ENCODE results near the gene ZNF814. TPM values are rescaled to one million over a fixed set of nuclear protein-coding genes. Genes with fewer than 3 reads are reported as not detected.
"Not testable (repeated sequence)": the region's sequence is repeated elsewhere in the genome, so short reads cannot be mapped to it uniquely, and the experiment has no call there.

Gene ZNF814
- total and polyA plus RNA-seq, 4 donors: 1.1 to 15.1 (median 8.6) TPM

- H3K27me3 ChIP-seq (ENCODE audit: control insufficient read depth in 1 of 2, insufficient read depth in 2 of 2, low read length in 1 of 2); H3K27ac ChIP-seq (ENCODE audit: low read depth in 1 of 2, low read length in 2 of 2); ATAC-seq (ENCODE audit: low FRiP score); DNase-seq; H3K4me1 ChIP-seq (ENCODE audit: control insufficient read depth in 1 of 2, insufficient read depth in 2 of 2, low read length in 2 of 2); H3K4me3 ChIP-seq (ENCODE audit: low read length in 2 of 2); H3K36me3 ChIP-seq (ENCODE audit: control insufficient read depth in 1 of 2, insufficient read depth in 2 of 2, low read length in 1 of 2); H3K9me3 ChIP-seq (ENCODE audit: control insufficient read depth, low read length); intact Hi-C loops (cut with DNase I): not testable (repeated sequence)
- 76 to 86% methylated on average over 1 to 2 of the region's 2 CpGs for WGBS, 2 donors
Observed at GRCh38 chr19:57823155-57823554, 65.7 kb downstream of the ZNF814 start.

- H3K9me3 ChIP-seq (ENCODE audit: control insufficient read depth, low read length); ATAC-seq (ENCODE audit: low FRiP score); H3K27me3 ChIP-seq (ENCODE audit: control insufficient read depth in 1 of 2, insufficient read depth in 2 of 2, low read length in 1 of 2); H3K27ac ChIP-seq (ENCODE audit: low read depth in 1 of 2, low read length in 2 of 2); H3K36me3 ChIP-seq (ENCODE audit: control insufficient read depth in 1 of 2, insufficient read depth in 2 of 2, low read length in 1 of 2); H3K4me1 ChIP-seq (ENCODE audit: control insufficient read depth in 1 of 2, insufficient read depth in 2 of 2, low read length in 2 of 2); DNase-seq; intact Hi-C loops (cut with DNase I); H3K4me3 ChIP-seq (ENCODE audit: low read length in 2 of 2): not testable (repeated sequence)
- 94 to 95% methylated on average over 2 to 3 of the region's 3 CpGs for WGBS, 2 donors
Observed at GRCh38 chr19:57821501-57821900, 67.3 kb downstream of the ZNF814 start.

GRCh38 chr19:57821095-57821494 is 67.7 kb downstream of the ZNF814 start:
- WGBS, 2 donors: 79 to 83% methylated on average over 2 to 3 of the region's 3 CpGs
- H3K27ac ChIP-seq (ENCODE audit: low read depth in 1 of 2, low read length in 2 of 2); H3K4me3 ChIP-seq (ENCODE audit: low read length in 2 of 2); DNase-seq; H3K4me1 ChIP-seq (ENCODE audit: control insufficient read depth in 1 of 2, insufficient read depth in 2 of 2, low read length in 2 of 2); intact Hi-C loops (cut with DNase I); ATAC-seq (ENCODE audit: low FRiP score); H3K27me3 ChIP-seq (ENCODE audit: control insufficient read depth in 1 of 2, insufficient read depth in 2 of 2, low read length in 1 of 2); H3K9me3 ChIP-seq (ENCODE audit: control insufficient read depth, low read length); H3K36me3 ChIP-seq (ENCODE audit: control insufficient read depth in 1 of 2, insufficient read depth in 2 of 2, low read length in 1 of 2): not testable (repeated sequence)

DNA sequence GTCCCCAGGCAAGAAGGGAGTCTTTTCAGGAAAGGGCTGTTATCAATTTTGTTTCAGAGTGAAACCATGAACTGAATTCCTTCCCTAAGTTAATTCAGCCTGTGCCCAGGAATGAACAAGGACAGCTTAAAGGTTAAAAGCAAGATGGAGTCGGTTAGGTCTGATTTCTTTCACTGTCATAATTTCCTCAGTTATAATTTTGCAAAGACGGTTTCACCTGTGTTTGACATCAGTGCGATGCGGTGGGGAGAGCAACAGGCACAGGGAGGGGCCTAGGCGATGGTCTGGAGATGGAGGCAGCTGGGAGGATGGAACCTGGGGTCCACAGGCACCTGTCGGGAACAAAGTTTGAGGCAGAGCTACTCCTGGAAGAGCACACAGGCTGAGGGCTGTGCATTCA is 68.2 kb downstream of the ZNF814 start:
- no peaks in the 10 kb centered on the region for H3K27me3 ChIP-seq (ENCODE audit: control insufficient read depth in 1 of 2, insufficient read depth in 2 of 2, low read length in 1 of 2)
- ATAC-seq (ENCODE audit: low FRiP score): no peak
- no peak overlapping the region for H3K27ac ChIP-seq (ENCODE audit: low read depth in 1 of 2, low read length in 2 of 2)
- intact Hi-C loops (cut with DNase I): no loop called here
- no peaks in the 10 kb centered on the region for H3K4me1 ChIP-seq (ENCODE audit: control insufficient read depth in 1 of 2, insufficient read depth in 2 of 2, low read length in 2 of 2)
- no peak overlapping the region for H3K4me3 ChIP-seq (ENCODE audit: low read length in 2 of 2)
- H3K36me3 ChIP-seq (ENCODE audit: control insufficient read depth in 1 of 2, insufficient read depth in 2 of 2, low read length in 1 of 2): no peaks in the 10 kb centered on the region
- no peak for DNase-seq
- whole genome bisulfite sequencing, 2 donors: 74 to 75% methylated on average over 6 of the region's 6 CpGs
- H3K9me3 ChIP-seq (ENCODE audit: control insufficient read depth, low read length): no peaks in the 10 kb centered on the region

- intact Hi-C loops (cut with DNase I): loop anchor here in 1 of 2 donors (10.0 kb wide), 1 partner anchor 645 kb away; no protein-coding TSS in a partner anchor
- WGBS, 2 donors: 0 to 1% methylated on average over 44 of the region's 44 CpGs
- ATAC-seq (ENCODE audit: low FRiP score) (peak; percentile 92), DNase-seq (peak; percentile 85 to 91)
- no peaks in the 10 kb centered on the region for H3K27me3 ChIP-seq (ENCODE audit: control insufficient read depth in 1 of 2, insufficient read depth in 2 of 2, low read length in 1 of 2)
- peak overlapping the region; percentile 16 to 61 for H3K27ac ChIP-seq (ENCODE audit: low read depth in 1 of 2, low read length in 2 of 2)
- no peaks in the 10 kb centered on the region for H3K4me1 ChIP-seq (ENCODE audit: control insufficient read depth in 1 of 2, insufficient read depth in 2 of 2, low read length in 2 of 2)
- peak overlapping the region; percentile 28 to 99 for H3K4me3 ChIP-seq (ENCODE audit: low read length in 2 of 2)
- H3K9me3 ChIP-seq (ENCODE audit: control insufficient read depth, low read length): no peaks in the 10 kb centered on the region
- H3K36me3 ChIP-seq (ENCODE audit: control insufficient read depth in 1 of 2, insufficient read depth in 2 of 2, low read length in 1 of 2): no peaks in the 10 kb centered on the region
Observed at GRCh38 chr19:57819475-57820148, 69.2 kb downstream of the ZNF814 start.

- Histone ChIP-seq H3K27ac (ENCODE audit: low read depth in 1 of 2, low read length in 2 of 2) (no peak overlapping the region), H3K4me3 (ENCODE audit: low read length in 2 of 2) (no peak overlapping the region), H3K36me3 (ENCODE audit: control insufficient read depth in 1 of 2, insufficient read depth in 2 of 2, low read length in 1 of 2) (no peaks in the 10 kb centered on the region), H3K27me3 (ENCODE audit: control insufficient read depth in 1 of 2, insufficient read depth in 2 of 2, low read length in 1 of 2) (no peaks in the 10 kb centered on the region), H3K9me3 (ENCODE audit: control insufficient read depth, low read length) (no peaks in the 10 kb centered on the region), H3K4me1 (ENCODE audit: control insufficient read depth in 1 of 2, insufficient read depth in 2 of 2, low read length in 2 of 2) (no peaks in the 10 kb centered on the region)
- intact Hi-C loops (cut with DNase I): loop anchor here in 1 of 2 donors (10.0 kb wide), 1 partner anchor 644 kb away; no protein-coding TSS in a partner anchor
- no peak for ATAC-seq (ENCODE audit: low FRiP score)
- 91 to 96% methylated on average over 7 of the region's 7 CpGs for WGBS, 2 donors
- DNase-seq: no peak
Observed at GRCh38 chr19:57818378-57818777, 70.5 kb downstream of the ZNF814 start.

DNA sequence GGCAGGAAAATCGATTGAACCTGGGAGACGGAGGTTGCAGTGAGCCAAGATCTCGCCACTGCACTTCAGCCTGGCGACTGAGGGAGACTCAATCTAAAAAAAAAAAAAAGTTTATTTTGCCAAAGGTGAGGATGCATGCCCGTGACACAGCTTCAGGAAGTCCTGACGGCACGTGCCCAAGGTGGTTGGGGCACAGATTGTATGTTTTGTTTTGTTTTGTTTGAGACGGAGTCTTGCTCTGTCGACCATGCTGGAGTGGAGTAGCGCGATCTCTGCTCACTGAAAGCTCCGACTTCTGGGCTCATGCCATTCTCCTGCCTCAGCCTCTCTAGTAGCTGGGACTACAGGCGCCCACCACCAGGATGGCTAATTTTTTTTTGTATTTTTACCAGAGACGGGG is 70.9 kb downstream of the ZNF814 start:
- Histone ChIP-seq H3K27me3 (ENCODE audit: control insufficient read depth in 1 of 2, insufficient read depth in 2 of 2, low read length in 1 of 2) (no peaks in the 10 kb centered on the region), H3K27ac (ENCODE audit: low read depth in 1 of 2, low read length in 2 of 2) (no peak overlapping the region), H3K4me1 (ENCODE audit: control insufficient read depth in 1 of 2, insufficient read depth in 2 of 2, low read length in 2 of 2) (no peaks in the 10 kb centered on the region), H3K9me3 (ENCODE audit: control insufficient read depth, low read length) (no peaks in the 10 kb centered on the region), H3K36me3 (ENCODE audit: control insufficient read depth in 1 of 2, insufficient read depth in 2 of 2, low read length in 1 of 2) (no peaks in the 10 kb centered on the region), H3K4me3 (ENCODE audit: low read length in 2 of 2) (no peak overlapping the region)
- WGBS, 2 donors: 94 to 95% methylated on average over 14 of the region's 14 CpGs
- no peak for ATAC-seq (ENCODE audit: low FRiP score)
- intact Hi-C loops (cut with DNase I): loop anchor here in 1 of 2 donors (10.0 kb wide), 1 partner anchor 643 kb away; no protein-coding TSS in a partner anchor
- DNase-seq: no peak

GRCh38 chr19:57816652-57817051 is 72.2 kb downstream of the ZNF814 start:
- DNase-seq: no peak
- Histone ChIP-seq H3K36me3 (ENCODE audit: control insufficient read depth in 1 of 2, insufficient read depth in 2 of 2, low read length in 1 of 2) (no peaks in the 10 kb centered on the region), H3K27ac (ENCODE audit: low read depth in 1 of 2, low read length in 2 of 2) (no peak overlapping the region), H3K27me3 (ENCODE audit: control insufficient read depth in 1 of 2, insufficient read depth in 2 of 2, low read length in 1 of 2) (no peaks in the 10 kb centered on the region), H3K9me3 (ENCODE audit: control insufficient read depth, low read length) (no peaks in the 10 kb centered on the region), H3K4me3 (ENCODE audit: low read length in 2 of 2) (no peak overlapping the region), H3K4me1 (ENCODE audit: control insufficient read depth in 1 of 2, insufficient read depth in 2 of 2, low read length in 2 of 2) (no peaks in the 10 kb centered on the region)
- ATAC-seq (ENCODE audit: low FRiP score): no peak
- WGBS, 2 donors: 86 to 94% methylated on average over 7 of the region's 7 CpGs
- intact Hi-C loops (cut with DNase I): loop anchor here in 1 of 2 donors (10.0 kb wide), 1 partner anchor 642 kb away; no protein-coding TSS in a partner anchor
